Hematopoietic multipotent progenitor cell treated with erythropoietin and hydrocortisone succinate and interleukin-3 and kit ligand, for 8 days (in vitro differentiated cells): ENCODE measurements around the gene BMI1.

Source experiments
- DNase-seq: peaks from one replicate; pipeline ENCODE4 v3.0.0-alpha.2; 2015

Gene BMI1

GRCh38 chr10:22319980-22320558 lies 830 bp upstream of the BMI1 start:
- peak; percentile 48 for DNase-seq

- peak; percentile 67 for DNase-seq
Observed at GRCh38 chr10:22321156-22321923, 441 bp downstream of the BMI1 start.

GRCh38 chr10:22321924-22322640 lies 1.2 kb downstream of the BMI1 start:
- DNase-seq = peak; percentile 17

- no peak for DNase-seq
Observed at GRCh38 chr10:22322641-22323160, 1.8 kb downstream of the BMI1 start.

GRCh38 chr10:22323538-22324305 lies 2.8 kb downstream of the BMI1 start:
- DNase-seq = peak; percentile 5

GRCh38 chr10:22324413-22324812 lies 3.5 kb downstream of the BMI1 start:
- DNase-seq = peak; percentile 7

GRCh38 chr10:22324893-22325271 lies 4.0 kb downstream of the BMI1 start:
- DNase-seq = no peak

- peak; percentile 61 for DNase-seq
Observed at GRCh38 chr10:22325272-22326144, 4.6 kb downstream of the BMI1 start.

GRCh38 chr10:22326145-22326702 lies 5.3 kb downstream of the BMI1 start:
- no peak for DNase-seq

GRCh38 chr10:22329150-22329549 lies 8.3 kb downstream of the BMI1 start:
- no peak for DNase-seq

GRCh38 chr10:22332116-22332692 lies 11.3 kb downstream of the BMI1 start:
- DNase-seq = no peak

GRCh38 chr10:22333167-22333974 lies 12.5 kb downstream of the BMI1 start:
- no peak for DNase-seq

GRCh38 chr10:22333975-22334282 lies 13.0 kb downstream of the BMI1 start:
- DNase-seq = no peak

- peak; percentile 19 for DNase-seq
Observed at GRCh38 chr10:22334414-22335172, 13.7 kb downstream of the BMI1 start.

GRCh38 chr10:22335173-22335933 lies 14.5 kb downstream of the BMI1 start:
- DNase-seq = peak; percentile 77

GRCh38 chr10:22338185-22338900 lies 17.4 kb downstream of the BMI1 start:
- DNase-seq = peak; percentile 13

- DNase-seq = peak; percentile 9
Observed at GRCh38 chr10:22338931-22339330, 18.0 kb downstream of the BMI1 start.

- DNase-seq = no peak
Observed at GRCh38 chr10:22339761-22340328, 18.9 kb downstream of the BMI1 start.
